GM19099 (cell line): Measurements from ENCODE around the gene LRP1.

Experiments
- POLR2A ChIP-seq: IDR thresholded peaks from 3 replicates; pipeline ENCODE4 v1.6.1; 2011; ENCODE audit warnings: low read depth; ENCODE audit not compliant: insufficient read length; ENCODE audit errors: extremely low read depth

Gene LRP1

DNA sequence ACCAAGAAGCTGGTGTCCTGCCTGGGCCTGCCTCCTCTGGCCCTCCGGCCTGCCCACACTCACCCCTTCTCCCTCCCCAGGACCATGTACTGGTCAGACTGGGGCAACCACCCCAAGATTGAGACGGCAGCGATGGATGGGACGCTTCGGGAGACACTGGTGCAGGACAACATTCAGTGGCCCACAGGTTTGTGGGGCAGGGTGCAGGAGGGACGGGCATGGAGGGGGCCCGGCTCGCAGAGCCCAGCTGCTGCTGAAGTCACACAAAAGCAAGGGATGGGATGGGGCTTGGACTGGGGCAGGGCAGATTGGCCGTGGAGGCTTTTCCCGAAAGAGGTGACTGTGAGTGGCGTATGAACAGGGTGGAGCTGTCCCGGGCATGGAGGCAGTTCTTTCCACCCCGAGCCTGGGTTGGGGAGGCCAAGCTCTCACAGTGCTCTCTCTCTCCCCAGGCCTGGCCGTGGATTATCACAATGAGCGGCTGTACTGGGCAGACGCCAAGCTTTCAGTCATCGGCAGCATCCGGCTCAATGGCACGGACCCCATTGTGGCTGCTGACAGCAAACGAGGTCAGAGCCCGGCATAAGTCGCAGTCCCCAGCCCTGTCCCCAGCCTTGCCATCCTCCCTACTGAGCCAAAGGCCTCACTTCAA is 80.5 kb downstream of the LRP1 start:
- no peak for TF ChIP-seq POLR2A

DNA sequence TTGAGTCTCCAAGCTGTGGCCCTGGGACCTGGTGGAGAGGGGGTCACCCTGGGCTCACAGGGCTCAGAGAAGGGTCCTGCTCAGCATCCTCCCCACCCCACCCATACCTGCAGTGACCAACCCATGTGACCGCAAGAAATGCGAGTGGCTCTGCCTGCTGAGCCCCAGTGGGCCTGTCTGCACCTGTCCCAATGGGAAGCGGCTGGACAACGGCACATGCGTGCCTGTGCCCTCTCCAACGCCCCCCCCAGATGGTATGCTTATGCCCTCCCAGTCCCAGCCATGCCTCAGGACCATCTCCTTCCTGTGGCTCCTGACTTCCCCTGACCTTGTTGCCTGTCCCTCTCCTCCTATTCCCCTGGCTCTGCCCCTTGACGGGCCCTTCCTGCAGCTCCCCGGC is 81.6 kb downstream of the LRP1 start:
- TF ChIP-seq POLR2A, result no peak

DNA sequence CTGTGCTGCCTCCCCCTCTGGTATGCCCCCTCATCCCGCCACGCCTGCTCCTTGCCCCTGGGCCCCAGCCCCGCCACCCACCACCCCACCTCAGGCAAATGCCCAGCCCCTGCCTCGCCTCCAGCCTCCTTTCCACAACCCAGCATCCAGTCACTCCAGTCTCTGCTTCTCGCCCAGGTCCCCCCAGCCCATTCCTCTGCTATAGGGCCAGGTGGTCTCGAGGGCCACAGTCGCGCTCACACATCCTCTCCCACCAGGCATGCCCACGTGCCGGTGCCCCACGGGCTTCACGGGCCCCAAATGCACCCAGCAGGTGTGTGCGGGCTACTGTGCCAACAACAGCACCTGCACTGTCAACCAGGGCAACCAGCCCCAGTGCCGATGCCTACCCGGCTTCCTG is 82.2 kb downstream of the LRP1 start:
- TF ChIP-seq POLR2A, result no peak

GRCh38 chr12:57210926-57211692 is 82.8 kb downstream of the LRP1 start:
- no peak for TF ChIP-seq POLR2A

- no peak for TF ChIP-seq POLR2A
Observed at GRCh38 chr12:57211791-57212700, 83.8 kb downstream of the LRP1 start.

GRCh38 chr12:57212701-57213057 is 84.4 kb downstream of the LRP1 start:
- no peak for TF ChIP-seq POLR2A

DNA sequence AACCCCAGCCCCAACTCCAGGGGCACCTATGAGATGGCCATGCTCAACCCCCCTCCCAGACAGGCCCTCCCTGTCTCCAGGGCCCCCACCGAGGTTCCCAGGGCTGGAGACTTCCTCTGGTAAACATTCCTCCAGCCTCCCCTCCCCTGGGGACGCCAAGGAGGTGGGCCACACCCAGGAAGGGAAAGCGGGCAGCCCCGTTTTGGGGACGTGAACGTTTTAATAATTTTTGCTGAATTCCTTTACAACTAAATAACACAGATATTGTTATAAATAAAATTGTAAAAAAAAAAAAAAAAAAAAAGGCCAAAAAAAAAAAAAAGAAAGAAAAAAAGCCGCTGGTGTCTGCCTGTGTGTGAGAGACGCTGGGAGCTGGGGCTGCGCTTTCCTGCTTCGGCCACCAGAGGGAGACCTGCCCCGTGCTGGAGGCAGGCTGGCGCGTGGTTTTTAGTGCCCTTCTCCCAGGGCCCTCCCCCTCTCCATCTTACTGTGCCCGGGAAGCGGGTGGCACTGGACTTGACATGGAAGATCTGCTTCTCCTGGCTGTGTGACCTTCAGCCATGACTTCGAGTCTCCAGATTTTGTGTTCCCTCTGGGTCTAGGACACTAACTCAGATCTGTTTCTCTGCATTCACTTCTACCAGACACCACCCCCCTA is 84.9 kb downstream of the LRP1 start:
- no peak for TF ChIP-seq POLR2A

DNA sequence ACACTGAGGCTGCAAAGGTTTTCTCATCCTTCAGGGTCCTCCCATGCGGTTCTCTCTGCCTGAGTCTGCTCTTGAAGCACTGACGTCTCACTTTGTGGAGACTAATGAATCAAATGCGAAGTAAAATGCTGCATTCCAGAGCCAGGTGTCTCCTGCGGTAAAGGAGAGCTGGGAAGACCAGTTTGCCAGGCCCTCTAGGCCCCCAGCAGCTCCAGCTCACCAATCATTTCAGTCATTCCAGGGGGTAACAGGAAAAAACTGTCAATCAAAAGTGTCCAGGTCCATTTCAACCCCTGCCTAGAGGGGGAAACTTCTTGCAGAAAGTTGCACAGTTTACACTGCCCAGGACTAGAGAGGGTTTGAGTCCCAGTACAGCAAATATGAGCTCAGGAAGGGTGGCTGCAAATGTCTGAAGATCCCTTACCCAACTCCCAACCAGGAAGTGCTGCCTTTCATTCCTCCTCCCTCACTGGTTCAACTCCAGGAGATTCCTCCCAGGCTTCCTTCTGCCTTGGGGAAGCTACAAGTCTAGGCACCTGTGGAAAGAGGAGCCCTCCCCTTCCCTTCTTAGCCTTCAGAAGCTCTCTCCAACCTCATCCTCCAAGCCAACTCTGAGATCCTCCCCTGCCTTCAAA is 85.6 kb downstream of the LRP1 start:
- no peak for TF ChIP-seq POLR2A

DNA sequence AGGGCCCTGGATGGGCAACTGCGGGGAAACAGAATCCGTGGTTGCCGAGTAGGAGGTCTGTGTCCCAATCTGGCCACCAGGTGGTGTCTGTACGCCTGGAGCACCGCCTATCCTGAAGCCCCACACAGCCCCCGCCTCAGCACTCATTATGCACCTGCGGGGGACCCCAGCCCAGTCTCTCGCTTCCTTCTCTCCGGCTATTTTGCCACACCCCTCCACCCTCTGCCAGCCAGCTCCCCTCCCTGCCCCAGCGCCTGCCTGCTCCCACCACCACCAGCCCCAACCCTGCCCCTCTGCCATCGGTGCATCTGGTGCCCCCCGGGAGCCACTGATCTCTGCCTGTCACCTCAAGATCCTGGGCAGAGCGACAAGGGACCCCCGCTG is 86.1 kb downstream of the LRP1 start:
- TF ChIP-seq POLR2A, result no peak

DNA sequence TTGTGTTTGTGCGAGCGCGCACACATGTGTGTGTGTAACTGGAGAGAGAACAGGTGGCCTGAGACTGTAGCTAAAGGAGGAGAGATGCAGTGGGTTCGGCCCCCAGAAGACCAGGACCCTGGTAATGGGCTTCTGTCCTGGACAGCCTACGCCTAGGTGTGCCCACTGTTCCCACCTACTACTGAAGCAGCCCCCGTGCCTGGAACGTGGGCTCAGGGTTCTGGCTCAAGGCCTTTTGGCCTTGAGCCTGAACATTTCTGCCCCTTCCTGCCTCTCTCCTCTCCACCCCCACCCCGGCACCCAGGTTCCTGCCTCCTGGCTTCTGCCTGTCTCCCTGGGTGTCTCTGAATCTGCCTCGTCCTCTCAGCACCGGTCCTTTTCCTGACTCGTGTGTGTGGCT is 86.8 kb downstream of the LRP1 start:
- TF ChIP-seq POLR2A, result no peak

DNA sequence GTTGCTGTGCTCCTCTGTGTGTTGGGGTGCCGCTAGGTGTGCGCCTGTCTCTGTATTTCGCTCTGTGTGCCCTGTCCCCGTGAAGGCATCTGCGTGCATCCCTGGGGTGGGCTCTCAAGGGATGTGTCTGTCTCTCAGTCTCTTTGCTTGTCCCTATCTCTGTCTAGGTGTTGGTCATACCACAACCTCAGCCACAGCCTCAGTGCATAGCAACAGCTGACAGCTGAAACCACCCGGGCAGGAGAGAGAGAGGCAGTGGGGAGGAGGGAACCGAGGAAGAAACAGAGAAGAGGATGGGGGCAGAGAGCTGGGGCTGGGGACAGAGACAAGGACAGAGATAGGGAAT is 87.4 kb downstream of the LRP1 start:
- TF ChIP-seq POLR2A, result no peak

DNA sequence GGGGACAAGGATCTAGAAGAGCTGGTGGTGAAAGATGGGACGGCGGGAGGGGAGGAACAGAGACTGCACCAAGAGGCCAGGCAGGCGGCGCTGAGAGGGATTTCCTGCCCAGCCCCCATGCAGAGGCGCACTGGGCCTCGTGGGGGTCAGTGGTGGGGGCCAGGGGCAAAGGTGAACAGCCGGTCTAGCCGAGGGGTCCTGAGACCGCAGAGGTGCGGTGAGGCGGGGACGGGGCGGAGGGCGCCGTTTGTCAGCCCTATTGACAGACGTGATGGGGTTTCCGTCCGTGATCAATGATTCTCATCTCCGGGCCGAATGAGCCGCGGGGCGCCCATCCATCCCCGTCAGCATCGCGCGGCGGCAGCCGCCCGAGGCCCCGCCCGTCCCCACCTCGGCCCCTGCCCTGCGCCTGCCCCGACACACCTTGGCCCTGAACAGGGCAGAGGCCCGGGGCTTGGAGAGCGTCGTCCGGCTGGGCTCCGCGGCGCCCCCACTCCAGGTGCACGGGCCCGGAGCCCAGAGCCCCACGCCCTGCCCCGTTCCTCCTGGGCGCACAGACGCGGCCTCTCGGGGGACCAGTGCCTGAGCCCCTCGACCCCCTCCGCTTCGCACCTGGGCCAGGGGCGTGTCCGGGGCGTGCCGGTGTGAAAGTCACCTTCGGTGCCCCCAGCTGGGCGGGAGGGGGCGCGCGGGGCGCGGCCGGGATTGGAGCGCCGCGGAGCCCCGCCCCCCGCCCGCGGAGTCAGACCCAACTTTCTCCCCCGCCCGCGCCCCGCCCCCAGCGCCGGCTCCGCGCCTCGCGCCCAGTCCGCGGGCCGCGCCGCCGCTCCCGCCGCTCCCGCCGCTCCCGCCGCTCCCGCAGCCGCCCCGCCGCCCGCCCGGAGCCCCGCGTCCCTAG is 88.0 kb downstream of the LRP1 start, which contains the start of gene NXPH4:
Gene NXPH4 (plus strand): TSS at position 781 of the 898 bp plus-strand sequence. CDS start 176 bp downstream, outside the sequence.
- no peak for TF ChIP-seq POLR2A
